IPS-18a (cell line): Measurements from ENCODE around the gene FASTKD3.

Experiments used
- H3K27ac ChIP-seq: one replicate; pipeline ENCODE4 v1.5.1; 2013; ENCODE audit warnings: low read length
- H3K27me3 ChIP-seq: one replicate; pipeline ENCODE4 v1.6.1; 2013; ENCODE audit warnings: mild to moderate bottlenecking, low read length; ENCODE audit not compliant: control insufficient read depth, insufficient read depth
- H3K36me3 ChIP-seq: one replicate; pipeline ENCODE4 v1.6.1; 2013; ENCODE audit warnings: low read depth, low read length; ENCODE audit not compliant: control insufficient read depth
- H3K4me1 ChIP-seq: one replicate; pipeline ENCODE4 v1.6.1; 2013; ENCODE audit warnings: low read depth, low read length; ENCODE audit not compliant: control insufficient read depth
- H3K4me3 ChIP-seq: one replicate; pipeline ENCODE4 v1.5.1; 2013; ENCODE audit warnings: low read length
- H3K9ac ChIP-seq: one replicate; pipeline ENCODE4 v1.6.1; 2013; ENCODE audit warnings: mild to moderate bottlenecking, low read length, moderate library complexity
- H3K9me3 ChIP-seq: one replicate; pipeline ENCODE4 v1.6.1; 2013; ENCODE audit warnings: low read depth, low read length; ENCODE audit not compliant: control insufficient read depth

Gene FASTKD3

DNA sequence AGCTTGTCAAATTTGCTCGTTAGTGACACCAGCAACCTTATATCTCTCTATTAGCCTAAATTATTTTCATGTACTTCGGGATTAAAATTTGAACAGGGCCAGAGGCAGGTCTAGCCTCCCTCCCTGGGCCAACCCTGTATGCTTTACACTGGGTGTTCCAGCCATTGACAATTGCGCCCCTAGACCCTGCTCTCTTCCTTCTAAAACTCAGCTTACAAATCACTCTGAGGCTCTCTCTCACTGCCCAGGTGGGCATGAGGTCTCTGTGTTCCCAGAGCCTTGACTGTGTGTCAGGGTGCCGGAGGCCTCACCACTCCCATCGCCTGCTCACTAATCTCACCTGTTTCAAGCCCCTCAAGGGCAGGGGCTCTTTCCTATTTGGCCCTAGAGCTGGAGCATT lies 11.5 kb downstream of the FASTKD3 start:
- Histone ChIP-seq H3K9ac (no peak overlapping the region), H3K4me3 (no peak overlapping the region), H3K27ac (no peak overlapping the region), H3K36me3 (peaks cover 20% of the 10 kb centered on the region), H3K4me1 (no peaks in the 10 kb centered on the region), H3K9me3 (no peaks in the 10 kb centered on the region), H3K27me3 (no peaks in the 10 kb centered on the region)

DNA sequence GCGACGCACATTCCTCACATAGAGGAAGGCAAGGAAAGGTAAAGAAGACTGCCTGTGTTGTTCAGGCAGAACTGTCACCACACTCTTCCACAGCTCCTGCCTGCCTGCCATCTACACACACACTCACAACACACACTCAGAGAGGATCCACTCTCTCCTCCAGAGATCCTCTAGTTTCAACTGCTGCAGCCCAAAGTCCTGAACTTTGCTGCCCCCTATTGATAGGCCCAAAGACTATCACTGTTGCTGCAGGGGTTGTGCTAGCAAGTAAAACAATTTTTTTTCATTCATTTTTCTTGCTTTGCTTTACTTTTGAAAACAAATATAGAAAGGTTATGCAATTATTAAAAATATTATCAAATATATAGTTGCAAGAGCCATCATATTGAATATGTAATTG lies 12.0 kb downstream of the FASTKD3 start:
- H3K36me3 ChIP-seq, result peaks cover 17% of the 10 kb centered on the region
- no peak overlapping the region for H3K4me3 ChIP-seq
- no peak overlapping the region for H3K27ac ChIP-seq
- H3K27me3 ChIP-seq, result no peaks in the 10 kb centered on the region
- no peaks in the 10 kb centered on the region for H3K4me1 ChIP-seq
- no peak overlapping the region for H3K9ac ChIP-seq
- no peaks in the 10 kb centered on the region for H3K9me3 ChIP-seq

DNA sequence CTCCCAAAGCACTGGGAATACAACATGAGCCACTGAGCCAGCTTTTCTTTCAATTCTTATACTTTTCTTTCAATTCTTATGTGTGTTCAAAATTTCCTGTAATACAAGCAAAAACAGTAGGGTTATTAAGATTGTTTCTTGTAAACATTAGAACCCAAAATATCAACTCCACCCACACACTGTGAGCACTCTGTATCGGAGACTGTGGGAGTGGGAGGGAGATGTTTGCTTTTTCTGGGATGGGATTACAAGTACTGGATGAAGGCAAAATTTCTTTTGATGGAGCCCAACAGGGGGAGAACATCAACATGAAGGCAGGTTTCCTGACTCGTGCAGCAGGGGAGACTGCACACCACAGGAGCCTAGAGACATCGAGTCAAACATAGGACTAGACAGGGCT lies 13.2 kb downstream of the FASTKD3 start:
- Histone ChIP-seq H3K4me1 (no peaks in the 10 kb centered on the region), H3K9me3 (no peaks in the 10 kb centered on the region), H3K9ac (no peak overlapping the region), H3K27me3 (peaks cover 7% of the 10 kb centered on the region), H3K4me3 (no peak overlapping the region), H3K36me3 (peaks cover 7% of the 10 kb centered on the region), H3K27ac (no peak overlapping the region)

DNA sequence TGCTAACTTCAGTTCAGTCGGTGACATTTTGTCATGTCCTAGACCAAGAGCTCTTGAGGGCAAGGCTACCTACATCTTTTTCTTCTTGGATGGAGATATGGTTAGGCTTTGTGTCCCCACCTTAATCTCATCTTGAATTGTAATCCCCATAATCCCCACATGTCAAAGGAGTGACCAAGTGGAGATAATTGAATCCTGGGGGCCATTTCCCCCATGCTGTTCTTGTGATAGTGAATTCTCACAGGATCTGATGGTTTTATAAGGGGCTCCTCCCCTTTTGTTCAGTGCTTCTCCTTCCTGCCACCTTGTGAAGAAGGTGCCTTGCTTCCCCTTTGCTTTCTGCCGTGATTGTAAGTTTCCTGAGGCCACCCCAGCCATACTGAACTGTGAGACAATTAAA lies 15.8 kb downstream of the FASTKD3 start:
- H3K4me3 ChIP-seq, result no peak overlapping the region

DNA sequence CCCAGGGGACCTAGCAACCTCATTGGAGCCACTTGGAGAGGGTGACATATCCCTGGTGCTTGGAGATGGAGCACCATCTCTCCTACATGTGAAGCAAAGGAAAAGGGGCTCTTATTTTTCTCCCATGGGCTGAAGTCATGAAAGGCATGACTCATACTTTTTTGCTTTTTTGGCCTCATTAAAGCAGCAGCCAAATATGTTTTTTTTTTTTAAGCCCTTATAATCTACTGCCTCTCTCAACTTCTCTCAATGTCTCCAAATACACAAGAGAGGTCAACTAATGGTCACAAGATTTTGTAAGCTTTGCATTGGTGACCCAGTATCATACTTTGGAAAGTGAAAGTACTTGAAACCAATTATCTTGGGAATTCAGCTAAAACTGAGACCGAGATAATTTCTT lies 16.3 kb downstream of the FASTKD3 start:
- no peak overlapping the region for H3K27ac ChIP-seq
- peaks cover 23% of the 10 kb centered on the region for H3K27me3 ChIP-seq
- no peaks in the 10 kb centered on the region for H3K9me3 ChIP-seq

More for the DNA sequence above, 15.8 kb downstream of the FASTKD3 start:
- no peak overlapping the region for H3K27ac ChIP-seq
- H3K9me3 ChIP-seq, result no peaks in the 10 kb centered on the region
- H3K36me3 ChIP-seq, result no peaks in the 10 kb centered on the region
- no peak overlapping the region for H3K9ac ChIP-seq
- no peaks in the 10 kb centered on the region for H3K4me1 ChIP-seq
- H3K27me3 ChIP-seq, result peaks cover 23% of the 10 kb centered on the region

DNA sequence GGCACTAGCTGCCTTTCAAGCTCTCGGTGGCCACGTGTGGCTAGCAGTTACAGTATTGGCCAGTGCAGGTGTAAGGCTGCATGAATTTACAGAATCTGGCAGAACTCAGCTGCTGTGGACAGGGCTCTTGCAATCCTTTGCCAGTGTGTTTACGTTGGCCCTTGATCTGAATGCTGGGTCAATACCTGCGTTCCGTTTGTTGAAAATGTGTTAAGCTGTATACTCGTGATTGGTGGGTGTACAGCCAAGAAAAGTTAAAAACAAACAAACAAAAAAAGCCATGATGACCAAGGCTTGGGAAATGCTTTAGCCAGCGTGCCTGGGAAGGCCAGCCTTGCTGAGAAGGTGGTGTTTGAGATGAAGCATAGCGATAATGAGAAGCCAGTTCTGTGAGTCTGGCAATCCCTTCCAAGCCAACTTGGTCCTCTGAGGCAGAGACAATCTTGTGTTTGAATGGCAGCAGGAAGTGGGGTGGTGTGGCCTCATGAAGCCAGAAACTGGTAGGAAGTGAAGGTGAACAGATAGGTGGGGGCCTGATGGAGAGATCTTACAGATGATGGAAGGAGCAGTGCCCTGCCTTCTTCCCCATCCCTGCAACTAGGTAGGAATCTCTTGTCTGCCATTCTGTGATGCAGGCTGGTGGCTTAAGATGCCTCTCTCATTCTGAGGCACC lies 17.1 kb downstream of the FASTKD3 start:
- Histone ChIP-seq H3K4me3 (peak overlapping the region; percentile 66), H3K36me3 (no peaks in the 10 kb centered on the region), H3K27me3 (peaks cover 23% of the 10 kb centered on the region), H3K9me3 (no peaks in the 10 kb centered on the region), H3K9ac (no peak overlapping the region), H3K4me1 (no peaks in the 10 kb centered on the region), H3K27ac (no peak overlapping the region)

More for the DNA sequence above, 16.3 kb downstream of the FASTKD3 start:
- Histone ChIP-seq H3K9ac (no peak overlapping the region), H3K36me3 (no peaks in the 10 kb centered on the region), H3K4me1 (no peaks in the 10 kb centered on the region), H3K4me3 (no peak overlapping the region)

DNA sequence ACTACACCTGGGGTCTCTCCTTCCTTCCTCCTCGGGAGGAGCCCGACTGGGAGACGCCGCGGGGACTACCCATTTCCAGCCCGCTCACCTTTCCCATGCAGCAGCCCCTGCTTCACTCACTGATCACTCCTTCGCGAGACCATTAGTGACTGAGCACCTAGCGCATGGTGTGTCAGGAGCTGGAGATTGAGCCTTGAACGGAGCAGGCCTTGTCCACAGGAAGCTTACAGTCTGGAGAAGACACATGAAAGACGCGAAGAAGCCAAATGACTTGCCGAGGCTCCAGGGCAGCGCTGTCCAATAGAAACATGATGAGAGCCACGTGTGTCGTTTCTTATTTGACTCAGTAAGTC lies 17.6 kb downstream of the FASTKD3 start:
- no peaks in the 10 kb centered on the region for H3K4me1 ChIP-seq
- no peaks in the 10 kb centered on the region for H3K36me3 ChIP-seq
- no peaks in the 10 kb centered on the region for H3K9me3 ChIP-seq
- H3K27me3 ChIP-seq, result peaks cover 23% of the 10 kb centered on the region
- H3K9ac ChIP-seq, result peak overlapping the region; percentile 14
- peak overlapping the region; percentile 66 for H3K4me3 ChIP-seq
- H3K27ac ChIP-seq, result no peak overlapping the region

DNA sequence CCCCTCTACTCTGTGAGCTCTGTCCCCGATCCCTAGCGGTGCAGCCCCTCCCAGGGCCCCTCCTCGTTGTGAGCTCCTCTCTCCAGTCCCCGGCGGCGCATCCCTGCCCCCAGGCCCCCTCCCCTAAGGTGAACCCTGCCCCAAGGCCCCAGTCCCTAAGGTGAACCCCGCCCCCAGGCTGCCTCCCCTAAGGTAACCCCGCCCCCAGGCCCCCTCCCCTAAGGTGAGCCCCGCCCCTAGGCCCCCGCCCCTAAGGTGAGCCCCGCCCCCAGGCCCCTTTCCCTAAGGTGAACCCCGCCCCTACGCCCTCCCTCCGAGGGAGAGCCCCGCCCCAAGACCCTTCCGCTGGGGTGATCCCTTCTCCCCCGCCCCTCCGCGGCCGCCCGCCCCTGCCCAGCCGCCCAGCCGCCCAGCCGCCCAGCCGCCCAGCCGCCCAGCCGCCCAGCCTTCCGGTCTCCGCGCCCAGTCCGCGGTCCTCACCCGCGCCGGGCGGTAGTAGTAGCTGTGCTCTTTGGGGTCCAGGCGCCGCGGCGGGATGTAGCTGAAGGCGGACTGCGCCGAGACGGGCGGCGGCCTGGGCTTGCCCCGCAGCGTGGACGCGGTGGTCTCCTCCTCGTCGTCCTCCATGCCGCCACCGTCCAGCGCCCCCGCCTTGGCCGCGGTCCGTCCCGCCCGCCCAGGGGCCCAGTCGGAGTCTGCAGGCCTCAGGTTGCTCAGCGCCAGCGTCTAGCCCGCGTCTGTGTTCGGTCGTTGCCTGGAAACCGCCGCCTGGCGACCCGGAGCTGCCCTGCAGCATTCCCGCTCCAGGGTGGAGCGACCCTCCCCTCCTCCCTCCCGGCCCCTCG lies 18.2 kb downstream of the FASTKD3 start, which contains the start of gene CFAP90:
TSS of gene CFAP90 (minus strand) at position 739 of the 845 bp plus-strand sequence. CDS start at position 627, 112 bp downstream.
- H3K4me1 ChIP-seq, result no peaks in the 10 kb centered on the region
- no peaks in the 10 kb centered on the region for H3K9me3 ChIP-seq
- no peak within 1 kb of the TSS for H3K27ac ChIP-seq
- H3K27me3 ChIP-seq, result peaks cover 23% of the 10 kb centered on the region
- H3K4me3 ChIP-seq, result peak within 1 kb of the TSS; percentile 66
- H3K9ac ChIP-seq, result peak within 1 kb of the TSS; percentile 53
- no peaks in the 10 kb centered on the region for H3K36me3 ChIP-seq

DNA sequence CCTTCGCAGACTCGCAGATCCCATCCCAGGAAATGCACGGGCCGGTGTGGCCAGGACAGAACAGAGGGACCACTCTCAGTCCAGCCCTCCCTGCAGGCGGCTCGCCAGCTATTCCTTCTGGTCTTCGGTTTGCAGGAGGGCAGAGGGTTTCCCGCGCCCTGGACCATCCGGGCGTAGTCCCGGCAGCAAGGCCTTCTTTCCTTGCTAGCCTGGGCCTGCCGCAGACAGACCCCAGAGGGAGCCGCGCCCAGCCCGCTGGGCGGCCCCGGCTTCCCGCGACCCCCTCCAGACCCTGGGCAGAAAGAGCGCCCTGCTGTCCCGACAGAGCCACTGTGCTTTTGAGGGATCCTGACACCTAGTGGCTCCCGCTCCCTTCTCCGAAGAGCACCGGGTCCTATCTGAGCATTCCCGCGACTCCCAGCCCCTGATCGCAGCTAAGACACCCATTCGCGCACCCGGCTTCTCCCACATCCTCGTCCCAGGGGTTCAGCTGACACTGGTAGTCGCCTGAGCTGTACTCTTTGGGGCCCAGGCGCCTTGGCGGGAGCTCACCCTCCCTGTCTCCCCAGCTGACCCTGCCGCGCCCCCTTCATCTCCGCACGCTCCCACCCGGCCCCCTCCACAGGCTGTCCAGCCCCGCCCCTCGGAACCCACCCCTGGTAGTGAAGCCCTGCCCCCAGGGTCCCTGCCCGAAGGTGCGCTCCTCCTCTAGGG lies 19.0 kb downstream of the FASTKD3 start:
- no peaks in the 10 kb centered on the region for H3K9me3 ChIP-seq
- no peaks in the 10 kb centered on the region for H3K36me3 ChIP-seq
- peak overlapping the region; percentile 18 for H3K9ac ChIP-seq
- H3K4me1 ChIP-seq, result no peaks in the 10 kb centered on the region
- H3K27me3 ChIP-seq, result peaks cover 23% of the 10 kb centered on the region
- H3K4me3 ChIP-seq, result peak overlapping the region; percentile 58
- H3K27ac ChIP-seq, result no peak overlapping the region

DNA sequence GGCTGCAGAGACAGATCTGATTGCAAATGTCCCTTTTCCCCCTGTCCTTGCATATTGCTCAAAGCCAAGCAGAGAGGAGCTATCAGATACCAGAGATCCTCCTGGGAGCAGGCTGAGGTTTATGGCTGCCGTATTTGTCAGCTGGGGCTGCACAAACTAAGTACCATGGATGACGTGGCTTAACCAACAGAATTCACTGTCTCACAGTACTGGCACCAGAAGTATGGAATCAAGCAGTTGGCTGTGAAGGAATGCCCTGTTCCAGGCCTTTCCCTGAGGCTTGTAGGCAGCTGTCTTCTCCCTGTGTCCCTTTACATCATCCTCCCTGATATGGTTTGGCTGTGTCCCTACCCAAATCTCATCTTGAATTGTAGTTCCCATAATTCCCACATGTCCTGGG lies 20.5 kb downstream of the FASTKD3 start:
- H3K9ac ChIP-seq, result no peak overlapping the region
- no peak overlapping the region for H3K27ac ChIP-seq
- H3K36me3 ChIP-seq, result no peaks in the 10 kb centered on the region
- H3K27me3 ChIP-seq, result peaks cover 23% of the 10 kb centered on the region
- no peaks in the 10 kb centered on the region for H3K9me3 ChIP-seq
- H3K4me3 ChIP-seq, result no peak overlapping the region
- H3K4me1 ChIP-seq, result no peaks in the 10 kb centered on the region

DNA sequence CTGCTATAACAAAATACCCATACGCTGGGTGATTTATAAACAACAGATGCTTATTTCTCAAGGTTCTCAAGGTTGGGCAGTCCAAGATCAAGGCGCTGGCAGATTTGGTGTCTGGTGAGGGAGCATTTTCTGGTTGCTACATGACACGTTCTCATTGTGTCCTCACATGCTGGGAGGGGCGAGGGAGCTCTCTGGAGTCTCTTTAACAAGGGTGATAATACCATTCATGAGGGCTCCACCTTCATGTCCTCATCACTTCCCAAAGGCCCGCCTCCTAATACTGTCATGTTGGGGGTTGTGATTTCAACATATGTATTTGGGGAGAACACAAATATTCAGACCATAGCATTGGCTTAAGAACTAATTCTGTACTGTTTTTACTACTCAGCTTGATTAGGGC lies 22.5 kb downstream of the FASTKD3 start:
- Histone ChIP-seq H3K36me3 (no peaks in the 10 kb centered on the region), H3K9me3 (no peaks in the 10 kb centered on the region), H3K4me1 (no peaks in the 10 kb centered on the region), H3K4me3 (no peak overlapping the region), H3K27ac (no peak overlapping the region), H3K9ac (no peak overlapping the region), H3K27me3 (peaks cover 17% of the 10 kb centered on the region)
